Posterior cingulate gyrus (tissue), 11 donors: Measurements from ENCODE around the gene TGFBRAP1.
A peak's percentile ranks its signal among the peaks of the same experiment; 100 is the strongest.

ENCODE experiments used
- DNase-seq, 10 donors: peaks; one replicate each; pipeline versions ENCODE4 v3.0.0 to v3.0.0-alpha.2; 2020 to 2021; ENCODE audit warnings: mixed read lengths in 3 of 10
- intact Hi-C: fragments of 100-400 bp; cut with DNase I; formaldehyde crosslinking; loops from one replicate; pipeline ENCODE4 v1.15.1; 2023

The TGFBRAP1 gene

GRCh38 chr2:105248316-105249070, 81.0 kb downstream of the TGFBRAP1 start:
- DNase-seq = no peak
- intact Hi-C loops = no loop called here

DNA sequence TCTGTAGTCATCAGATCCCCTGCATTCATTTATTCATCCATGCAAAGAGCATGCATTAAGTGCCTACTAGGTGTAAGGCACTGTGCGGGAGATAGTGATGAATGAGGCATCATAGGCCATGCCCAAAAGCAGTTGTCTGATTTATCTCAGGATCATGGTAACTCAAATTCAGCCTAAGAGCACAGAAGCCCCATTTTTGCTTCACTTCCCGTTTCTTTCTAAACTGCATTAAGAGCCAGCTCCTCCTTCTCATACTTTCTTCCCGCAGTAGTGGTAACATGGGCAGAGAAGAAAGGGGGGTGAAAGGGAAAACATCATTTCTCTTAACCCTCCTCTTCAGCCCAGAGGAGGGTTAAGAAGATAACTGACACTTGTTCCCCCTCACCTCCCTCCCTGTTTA, 85.1 kb downstream of the TGFBRAP1 start:
- intact Hi-C loops = no loop called here
- no peak for DNase-seq

GRCh38 chr2:105243961-105244360, 85.6 kb downstream of the TGFBRAP1 start:
- intact Hi-C loops = no loop called here
- DNase-seq = no peak

GRCh38 chr2:105242286-105242993, 87.1 kb downstream of the TGFBRAP1 start:
- intact Hi-C loops = no loop called here
- DNase-seq = no peak

- intact Hi-C loops = no loop called here
- no peak for DNase-seq
Measured at GRCh38 chr2:105241443-105241842, 88.1 kb downstream of the TGFBRAP1 start, which contains the start of gene GPR45. GPR45 (plus strand) TSS chr2:105241743; CDS start chr2:105241859, 116 bp downstream.

DNA sequence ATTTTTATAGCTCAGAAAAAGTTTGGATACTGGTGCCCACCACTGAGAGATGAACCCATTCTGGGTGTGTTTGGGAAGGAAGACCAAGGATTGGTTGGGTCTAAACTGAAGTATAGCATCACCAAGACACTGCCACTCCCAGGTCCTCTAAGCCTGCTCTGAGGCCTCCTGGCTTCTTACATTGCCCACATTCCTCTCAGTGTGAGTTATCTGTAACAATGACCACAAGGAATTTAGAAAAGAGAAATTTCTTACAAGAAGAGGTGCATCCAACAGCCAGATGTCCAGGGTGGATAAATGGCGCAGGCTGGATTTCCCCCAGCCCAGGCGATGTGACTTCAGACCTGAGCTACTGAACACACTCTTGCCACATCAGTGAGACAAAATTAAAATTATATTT, 89.6 kb downstream of the TGFBRAP1 start:
- intact Hi-C loops = no loop called here
- DNase-seq = no peak

GRCh38 chr2:105238664-105239240, 90.8 kb downstream of the TGFBRAP1 start:
- intact Hi-C loops = no loop called here
- no peak for DNase-seq

DNA sequence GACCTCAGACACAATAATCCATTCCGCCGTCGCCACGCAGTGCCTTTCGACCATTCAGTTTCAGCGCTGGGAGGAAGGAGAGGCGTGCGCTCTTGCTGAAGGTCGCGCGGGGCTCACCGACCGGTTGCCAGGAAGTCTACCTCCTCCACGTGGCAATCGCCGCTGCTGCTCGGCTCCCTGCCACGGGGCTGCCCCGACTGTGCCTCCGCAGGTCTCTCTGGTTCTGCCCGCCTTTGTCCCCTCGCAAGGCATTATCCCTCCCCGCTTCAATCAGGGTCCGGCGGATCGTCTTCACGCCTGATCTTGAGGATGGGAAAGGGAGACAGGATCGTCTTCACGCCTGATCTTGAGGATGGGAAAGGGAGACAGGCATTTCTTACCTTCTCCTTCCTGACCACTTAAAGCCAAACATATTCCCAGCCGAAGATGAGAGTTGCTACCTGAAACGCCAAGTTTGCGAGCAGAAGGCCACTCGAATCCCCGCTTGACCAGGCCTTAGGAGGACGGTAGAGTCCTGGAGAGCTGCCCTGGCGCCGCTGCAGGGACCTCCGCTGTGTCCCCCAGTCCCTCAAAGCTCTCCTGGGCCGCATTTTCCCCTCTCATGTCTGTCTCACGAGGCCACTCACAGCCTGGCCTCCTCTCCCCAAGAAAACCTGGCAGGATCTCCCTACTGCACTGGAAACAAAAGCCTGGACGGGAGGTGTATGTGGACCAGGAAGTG, 92.3 kb downstream of the TGFBRAP1 start:
- no peak for DNase-seq
- intact Hi-C loops = no loop called here

DNA sequence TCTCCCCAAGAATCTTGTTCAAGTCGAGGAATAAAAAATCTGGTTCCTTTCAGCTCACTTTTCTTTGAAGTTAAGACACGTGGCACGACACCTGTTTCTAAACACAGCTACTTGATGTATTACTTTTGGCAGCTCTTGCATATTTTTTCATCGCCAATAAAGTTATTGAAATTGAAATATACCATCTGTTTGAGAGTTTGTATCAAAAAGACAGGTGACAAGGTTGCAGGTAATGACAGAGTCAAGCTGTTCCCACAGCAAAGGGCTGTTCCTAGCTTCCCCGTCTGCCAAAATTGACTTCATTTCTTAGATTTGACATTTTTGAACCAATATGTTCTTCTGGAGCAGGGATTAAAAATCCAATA, 93.5 kb downstream of the TGFBRAP1 start:
- no peak for DNase-seq
- intact Hi-C loops = no loop called here

GRCh38 chr2:105235388-105236059, 94.0 kb downstream of the TGFBRAP1 start:
- DNase-seq = peak in 9 of 10 donors; percentile 45 to 95 (median 74)
- intact Hi-C loops = loop anchor here (1.0 kb wide), 1 partner anchor 121 kb away; no protein-coding TSS in a partner anchor

DNA sequence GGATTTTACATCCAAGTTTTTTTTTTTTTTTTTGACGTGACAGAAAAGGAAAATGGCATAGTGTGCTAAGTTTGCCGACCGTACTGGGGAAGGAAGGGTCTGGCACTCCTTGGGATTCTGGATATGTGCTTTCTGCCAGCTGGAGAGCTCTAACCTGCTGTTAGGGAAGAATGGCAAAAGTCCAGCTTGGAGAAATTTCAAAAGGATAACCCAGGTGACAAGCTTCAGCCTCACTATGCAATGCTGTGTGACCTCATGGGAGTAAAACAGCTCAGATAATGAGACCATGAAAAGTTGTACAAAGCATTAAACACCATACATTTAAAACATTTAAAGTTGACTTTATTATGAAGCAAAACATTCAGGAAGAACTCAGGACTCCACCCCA, 98.3 kb downstream of the TGFBRAP1 start:
- no peak for DNase-seq
- intact Hi-C loops = no loop called here

DNA sequence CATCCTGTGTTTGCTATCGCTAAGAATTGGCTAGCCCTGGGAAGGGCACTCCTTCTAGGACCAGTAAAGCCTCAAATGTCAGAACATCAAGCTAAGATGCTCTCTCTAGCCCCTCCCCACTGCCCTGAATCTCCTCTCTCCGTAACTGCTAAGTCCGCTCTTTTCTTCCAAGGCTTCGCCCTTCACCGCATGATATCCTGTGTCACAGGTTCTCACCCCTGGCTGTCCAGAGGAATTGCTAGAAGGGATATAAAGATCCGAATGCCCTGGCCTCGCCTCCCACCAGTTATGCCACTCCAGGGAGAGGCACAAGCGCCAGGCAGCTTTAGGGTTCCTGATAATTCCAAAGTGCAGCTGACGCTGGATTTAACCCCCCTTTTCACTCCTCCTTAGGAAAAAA, 105.1 kb downstream of the TGFBRAP1 start:
- DNase-seq = no peak
- intact Hi-C loops = no loop called here

DNA sequence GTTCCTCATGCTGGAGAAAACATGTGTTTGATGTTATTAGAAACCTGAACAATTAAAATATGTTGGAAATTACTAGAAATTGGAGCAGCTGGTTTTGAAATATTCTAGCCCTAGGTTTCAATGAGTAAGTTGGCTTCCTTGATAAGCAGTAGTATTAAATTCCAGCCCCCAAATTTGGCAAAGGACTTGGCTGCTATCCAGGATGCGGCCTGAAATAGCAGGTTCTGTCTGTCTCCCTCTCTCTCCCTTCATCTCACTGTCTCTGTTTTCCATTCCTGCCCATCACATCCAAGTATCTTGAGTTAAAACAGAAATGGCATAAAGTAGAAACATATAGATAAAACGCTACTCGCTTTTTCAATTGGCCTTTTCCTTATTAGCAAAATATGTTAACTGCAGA, 108.9 kb downstream of the TGFBRAP1 start:
- intact Hi-C loops = no loop called here
- no peak for DNase-seq

DNA sequence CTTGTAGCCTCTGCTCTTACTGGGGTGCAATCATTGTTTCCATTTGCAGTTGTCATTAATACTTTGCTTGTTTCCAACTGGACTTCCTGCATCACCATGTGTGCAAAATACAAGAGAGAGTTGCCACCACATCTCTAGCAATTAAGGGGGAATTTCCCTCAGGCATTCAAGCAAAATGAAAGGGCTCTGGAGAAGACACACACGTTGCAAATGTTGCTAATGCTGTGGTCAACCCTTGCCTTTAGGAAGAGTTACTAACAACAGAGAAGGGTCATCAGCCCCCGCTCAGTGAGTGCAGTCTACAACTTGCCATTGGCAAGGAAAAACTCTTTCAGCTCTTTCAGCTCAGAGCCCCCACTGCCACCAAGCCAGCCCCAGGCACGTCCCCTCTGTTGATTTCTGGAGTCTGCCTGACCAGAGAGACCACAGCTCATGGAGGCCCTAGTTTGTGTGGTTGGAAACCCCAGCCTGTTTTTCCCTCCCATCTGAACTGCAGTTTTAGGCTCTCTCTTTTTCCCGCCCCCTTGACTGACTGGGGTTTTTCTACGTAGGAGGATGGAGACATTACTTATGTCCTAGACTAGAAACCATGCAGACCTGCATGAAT, 113.8 kb downstream of the TGFBRAP1 start:
- DNase-seq = no peak
- intact Hi-C loops = no loop called here
